Mucosa of descending colon (tissue), 3 donors: ENCODE data around the gene WNT2. TPM values are rescaled to one million over a fixed set of nuclear protein-coding genes. Genes with fewer than 3 reads are reported as not detected.
A peak's percentile ranks its signal among the peaks of the same experiment; 100 is the strongest.

Experiments used
- ATAC-seq: fragments of 200-7000 bp; cut with Tn5 transposase; one replicate; pipeline ENCODE4 v1.9.1; 2020; ENCODE audit warnings: mild to moderate bottlenecking, moderate library complexity
- DNase-seq, 3 donors: peaks; one replicate each; pipeline ENCODE4 v3.0.0-alpha.2; 2020
- H3K36me3 ChIP-seq: fragments of 200-600 bp; one replicate; pipeline ENCODE4 v1.8.0; 2021; ENCODE audit warnings: low read depth, mild to moderate bottlenecking
- H3K4me1 ChIP-seq: fragments of 200-600 bp; one replicate; pipeline ENCODE4 v1.8.0; 2021; ENCODE audit warnings: low read depth, mild to moderate bottlenecking
- H3K4me3 ChIP-seq: fragments of 200-600 bp; one replicate; pipeline ENCODE4 v1.8.0; 2021; ENCODE audit warnings: mild to moderate bottlenecking
- H3K9me3 ChIP-seq: fragments of 200-600 bp; one replicate; pipeline ENCODE4 v1.8.0; 2021; ENCODE audit warnings: mild to moderate bottlenecking
- intact Hi-C, 2 donors: fragments of 100-400 bp; cut with DNase I in 1 of 2; cut with micrococcal nuclease in 1 of 2; formaldehyde crosslinking; loops; one replicate each; pipeline versions ENCODE4 v1.11.0 to v1.11.1; 2022; cut with DNase I, micrococcal nuclease
- total RNA-seq, 3 donors: library from RNA; stranded (reverse); fragmentation: NEBNext Ultra II Directional in 2 of 3; extraction: Animal tissue kit (Norgen Biotek cat#: 25700) in 2 of 3; gene quantifications; one replicate each; pipeline versions ENCODE4 v1.2.1 to v1.2.4, GENCODE V29; 2021 to 2023
- TF ChIP-seq, protein P1 (sequence below): fragments of 200-600 bp; IDR thresholded peaks from one replicate; pipeline ENCODE4 v1.8.0; 2022; ENCODE audit warnings: antibody characterized with exemption, mild to moderate bottlenecking
- donor health status: DM: no; HTN: no; CAD: no; lungs with moderate emphysema.
- donor health status: DM: no; HTN: no; CAD: no.
- donor health status: DM: no; HTN: yes; CAD: no.

Gene WNT2
- total RNA-seq, 3 donors from 2014 or later = 0.20 TPM; not detected in 2

DNA sequence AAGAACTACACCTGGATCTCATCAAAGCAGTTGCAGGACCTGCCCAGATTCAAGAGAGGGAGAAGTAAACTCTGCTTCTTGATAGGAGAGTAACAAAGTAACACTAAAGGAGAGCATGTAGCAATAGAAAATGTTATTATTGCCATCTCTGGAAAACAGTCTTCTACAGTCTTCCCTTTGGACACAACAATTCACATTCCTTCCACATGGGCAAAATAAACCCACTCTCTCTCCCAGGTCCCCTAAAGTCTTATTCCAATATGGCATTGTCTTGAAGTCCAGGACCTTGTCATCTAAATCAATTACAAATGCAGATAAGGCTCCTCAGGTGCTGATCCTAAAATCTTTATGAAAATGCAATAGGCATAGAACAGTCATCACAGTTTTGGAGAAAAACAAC lies 10.3 kb upstream of the WNT2 start:
- Histone ChIP-seq H3K4me3 (no peak overlapping the region), H3K9me3 (no peaks in the 10 kb centered on the region), H3K4me1 (no peaks in the 10 kb centered on the region), H3K36me3 (no peaks in the 10 kb centered on the region)
- ATAC-seq (no peak), DNase-seq (no peak)
- intact Hi-C loops = no loop called here
- TF ChIP-seq, protein P1, sequence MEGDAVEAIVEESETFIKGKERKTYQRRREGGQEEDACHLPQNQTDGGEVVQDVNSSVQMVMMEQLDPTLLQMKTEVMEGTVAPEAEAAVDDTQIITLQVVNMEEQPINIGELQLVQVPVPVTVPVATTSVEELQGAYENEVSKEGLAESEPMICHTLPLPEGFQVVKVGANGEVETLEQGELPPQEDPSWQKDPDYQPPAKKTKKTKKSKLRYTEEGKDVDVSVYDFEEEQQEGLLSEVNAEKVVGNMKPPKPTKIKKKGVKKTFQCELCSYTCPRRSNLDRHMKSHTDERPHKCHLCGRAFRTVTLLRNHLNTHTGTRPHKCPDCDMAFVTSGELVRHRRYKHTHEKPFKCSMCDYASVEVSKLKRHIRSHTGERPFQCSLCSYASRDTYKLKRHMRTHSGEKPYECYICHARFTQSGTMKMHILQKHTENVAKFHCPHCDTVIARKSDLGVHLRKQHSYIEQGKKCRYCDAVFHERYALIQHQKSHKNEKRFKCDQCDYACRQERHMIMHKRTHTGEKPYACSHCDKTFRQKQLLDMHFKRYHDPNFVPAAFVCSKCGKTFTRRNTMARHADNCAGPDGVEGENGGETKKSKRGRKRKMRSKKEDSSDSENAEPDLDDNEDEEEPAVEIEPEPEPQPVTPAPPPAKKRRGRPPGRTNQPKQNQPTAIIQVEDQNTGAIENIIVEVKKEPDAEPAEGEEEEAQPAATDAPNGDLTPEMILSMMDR = no peak

DNA sequence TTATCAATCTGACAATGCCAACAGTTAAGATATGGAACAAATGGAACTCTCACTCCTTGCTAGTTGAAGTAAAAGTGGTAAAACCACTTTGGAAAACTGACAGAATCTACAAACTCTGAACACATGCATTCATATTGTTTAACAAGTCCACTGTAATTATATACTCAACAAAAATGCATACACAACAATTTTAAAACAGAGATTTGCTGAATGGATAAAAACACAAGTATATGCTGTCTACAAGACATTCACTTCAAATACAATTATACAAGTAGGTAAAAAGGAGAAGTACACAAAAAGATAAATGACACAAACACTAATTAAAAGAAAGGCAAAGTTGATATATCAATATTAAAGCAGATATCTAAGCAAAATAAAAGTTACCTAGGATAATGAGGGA lies 9.2 kb upstream of the WNT2 start:
- TF ChIP-seq, protein P1 = no peak
- DNase-seq = no peak
- no peaks in the 10 kb centered on the region for H3K36me3 ChIP-seq
- no peak overlapping the region for H3K4me3 ChIP-seq
- H3K9me3 ChIP-seq = no peaks in the 10 kb centered on the region
- no peak for ATAC-seq
- intact Hi-C loops = no loop called here
- no peaks in the 10 kb centered on the region for H3K4me1 ChIP-seq

DNA sequence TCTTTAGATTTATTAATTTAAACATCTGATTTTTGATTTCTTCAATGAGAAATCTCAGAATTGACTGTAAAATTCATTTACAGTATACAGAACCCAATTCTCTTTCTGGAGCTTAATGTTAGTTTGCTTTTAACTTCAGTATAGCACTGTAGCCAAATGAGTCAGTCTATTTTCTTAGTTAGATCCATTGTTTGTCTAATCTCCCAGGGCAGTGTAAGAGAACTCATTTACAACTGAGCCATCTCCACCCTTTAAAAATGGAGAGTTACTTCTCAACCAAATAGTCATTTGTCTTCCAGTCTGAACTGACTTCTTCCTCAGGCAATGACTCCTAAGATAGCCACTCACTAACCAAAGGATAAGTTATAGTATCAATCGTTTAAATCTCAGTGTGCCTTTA lies 3.0 kb upstream of the WNT2 start:
- DNase-seq = no peak
- no peaks in the 10 kb centered on the region for H3K36me3 ChIP-seq
- peaks cover 2% of the 10 kb centered on the region for H3K4me1 ChIP-seq
- no peak for ATAC-seq
- TF ChIP-seq, protein P1 = no peak
- intact Hi-C loops = no loop called here
- H3K4me3 ChIP-seq = no peak overlapping the region
- H3K9me3 ChIP-seq = no peaks in the 10 kb centered on the region

DNA sequence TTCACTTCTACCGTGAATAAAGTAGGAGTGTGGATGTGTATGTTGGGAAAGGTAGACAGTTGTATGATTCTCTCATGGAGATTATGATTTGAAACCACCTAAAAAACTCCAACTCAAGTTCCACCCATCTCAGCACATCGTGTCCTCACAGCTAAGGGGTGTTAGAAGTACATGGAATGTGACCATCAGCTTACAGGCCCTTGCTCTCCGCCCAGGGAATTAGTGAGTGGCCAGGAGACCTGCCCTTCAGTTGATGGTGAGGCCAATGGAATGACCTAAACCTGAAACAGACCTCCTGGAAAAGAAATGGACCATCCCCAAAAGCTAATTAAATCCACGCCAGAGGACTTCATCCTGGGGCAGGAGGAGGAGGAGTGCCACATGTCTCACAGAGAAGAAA lies 2.1 kb upstream of the WNT2 start:
- no peak for DNase-seq
- TF ChIP-seq, protein P1 = no peak
- intact Hi-C loops = no loop called here
- H3K9me3 ChIP-seq = no peaks in the 10 kb centered on the region
- peaks cover 2% of the 10 kb centered on the region for H3K4me1 ChIP-seq
- no peak for ATAC-seq
- H3K4me3 ChIP-seq = no peak overlapping the region
- H3K36me3 ChIP-seq = no peaks in the 10 kb centered on the region

- H3K9me3 ChIP-seq = no peaks in the 10 kb centered on the region
- ATAC-seq (peak; percentile 43), DNase-seq (peak in 1 of 3 donors; percentile 48)
- TF ChIP-seq, protein P1 = no peak
- intact Hi-C loops = no loop called here
- H3K4me1 ChIP-seq = peaks cover 2% of the 10 kb centered on the region
- no peaks in the 10 kb centered on the region for H3K36me3 ChIP-seq
- no peak overlapping the region for H3K4me3 ChIP-seq
Measured at GRCh38 chr7:117323851-117324711, 1.2 kb upstream of the WNT2 start.
